Left ventricle myocardium inferior (tissue), 1 donor: ENCODE data around the gene ELP5. TPM values are rescaled to one million over a fixed set of nuclear protein-coding genes. Genes with fewer than 3 reads are reported as not detected.

ENCODE experiments used
- DNase-seq: peaks from one replicate; pipeline ENCODE4 v3.0.0-alpha.2; 2020
- H3K27ac ChIP-seq: fragments of 200-600 bp; replicated peaks from 2 replicates; pipeline ENCODE4 v1.8.0; 2021
- H3K27me3 ChIP-seq: fragments of 200-600 bp; 2 replicates; pipeline ENCODE4 v1.8.0; 2021; ENCODE audit warnings: low read depth
- H3K36me3 ChIP-seq: fragments of 200-600 bp; 2 replicates; pipeline ENCODE4 v1.8.0; 2021
- H3K4me1 ChIP-seq: fragments of 200-600 bp; 2 replicates; pipeline ENCODE4 v1.8.0; 2021
- H3K4me3 ChIP-seq: fragments of 200-600 bp; 2 replicates; pipeline ENCODE4 v1.8.0; 2021; ENCODE audit warnings: mild to moderate bottlenecking, moderate library complexity
- H3K9me3 ChIP-seq: fragments of 200-600 bp; replicated peaks from 2 replicates; pipeline ENCODE4 v1.8.0; 2021
- CTCF ChIP-seq: fragments of 200-600 bp; IDR thresholded peaks from 2 replicates; pipeline ENCODE4 v1.8.0; 2021; ENCODE audit warnings: antibody characterized with exemption, mild to moderate bottlenecking, borderline replicate concordance
- intact Hi-C: fragments of 100-400 bp; cut with micrococcal nuclease; formaldehyde crosslinking; loops from one replicate; pipeline ENCODE4 v1.11.0; 2022
- total RNA-seq: library from RNA; stranded (reverse); fragmentation: NEBNext Ultra II Directional; extraction: Animal tissue kit (Norgen Biotek cat#: 25700); gene quantifications from one replicate; pipeline ENCODE4 v1.2.1, GENCODE V29; 2021
- donor health status: DM: no; HTN: yes; CAD: no; lungs with severe emphysema.

ELP5 gene
- total RNA-seq, 1 donor from 2014 or later = 62.5 TPM

DNA sequence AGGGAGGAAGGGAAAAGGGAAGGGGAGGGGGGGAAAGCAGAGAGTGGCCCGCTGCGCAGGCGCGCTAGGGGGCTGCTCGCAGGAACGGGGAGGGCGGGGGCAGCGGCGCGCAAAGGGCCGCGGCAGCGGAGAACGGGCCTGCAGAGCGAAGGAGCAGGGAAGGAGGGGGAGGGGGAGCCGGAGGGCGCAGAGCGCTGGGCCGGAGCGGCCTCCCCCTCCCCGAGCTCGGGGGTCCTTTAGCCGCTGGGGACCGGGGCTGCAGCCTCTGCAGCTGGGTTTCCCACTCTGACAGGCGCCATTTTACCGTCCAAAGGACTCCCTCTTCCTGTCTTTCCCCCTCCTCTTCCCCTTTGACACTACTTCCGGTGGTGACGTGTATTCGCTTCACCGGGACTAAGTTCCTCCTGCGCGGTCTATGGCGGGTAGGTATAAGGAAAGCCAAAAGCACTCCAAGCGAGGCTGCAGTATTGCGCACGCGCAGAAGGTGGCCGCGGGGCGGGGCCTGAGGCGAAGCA is 297 bp upstream of the ELP5 start, which contains the start of gene CTDNEP1:
TSS of gene CTDNEP1 (minus strand) at position 74 of the 515 bp plus-strand sequence. CDS start 438 bp downstream, outside the sequence.
- Histone ChIP-seq H3K9me3 (no peaks in the 10 kb centered on the region), H3K36me3 (peaks cover 35% of the 10 kb centered on the region), H3K4me3 (peak within 1 kb of the TSS; percentile 99), H3K4me1 (peaks cover 52% of the 10 kb centered on the region), H3K27ac (peak within 1 kb of the TSS; percentile 99), H3K27me3 (no peaks in the 10 kb centered on the region)
- no peak for TF ChIP-seq CTCF
- peak; percentile 95 for DNase-seq
- intact Hi-C loops = no loop called here

DNA sequence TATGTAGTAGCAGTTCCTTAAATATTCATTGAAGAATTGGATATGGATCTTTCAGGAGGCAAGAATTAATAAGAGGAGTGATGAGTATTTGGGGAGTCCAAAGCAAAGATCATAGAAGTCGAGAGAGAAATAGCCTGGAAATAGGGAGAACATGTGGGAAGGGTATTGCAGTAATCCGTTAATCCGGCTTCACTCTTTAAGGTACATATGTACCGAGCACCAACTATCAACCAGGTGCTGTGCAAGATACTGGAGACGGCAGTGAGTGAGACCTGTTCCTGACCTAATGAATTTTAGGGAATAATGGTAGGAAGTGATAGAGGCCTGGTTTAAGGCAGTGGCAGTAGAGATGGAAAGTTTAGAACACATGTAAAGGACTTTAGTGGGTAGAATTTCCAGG is 1.1 kb downstream of the ELP5 start:
- intact Hi-C loops = no loop called here
- H3K4me1 ChIP-seq = peaks cover 49% of the 10 kb centered on the region
- no peaks in the 10 kb centered on the region for H3K9me3 ChIP-seq
- H3K36me3 ChIP-seq = peaks cover 44% of the 10 kb centered on the region
- peak overlapping the region; percentile 99 for H3K4me3 ChIP-seq
- no peak for DNase-seq
- no peaks in the 10 kb centered on the region for H3K27me3 ChIP-seq
- peak overlapping the region; percentile 99 for H3K27ac ChIP-seq
- no peak for TF ChIP-seq CTCF

DNA sequence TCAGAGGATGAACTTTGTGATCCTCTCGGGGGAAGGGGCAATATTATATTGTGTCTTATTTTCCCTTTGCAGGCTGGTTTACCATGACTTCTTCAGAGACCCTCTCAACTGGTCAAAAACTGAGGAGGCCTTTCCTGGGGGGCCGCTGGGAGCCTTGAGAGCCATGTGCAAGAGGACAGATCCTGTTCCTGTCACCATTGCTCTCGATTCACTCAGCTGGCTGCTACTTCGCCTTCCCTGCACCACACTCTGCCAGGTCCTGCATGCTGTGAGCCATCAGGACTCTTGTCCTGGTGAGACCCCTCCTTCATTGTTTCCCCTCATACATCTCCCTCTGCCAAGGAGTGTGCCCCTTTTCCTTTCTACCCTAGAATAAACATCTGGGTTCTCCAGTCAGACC is 2.5 kb downstream of the ELP5 start:
- no peak for DNase-seq
- peaks cover 58% of the 10 kb centered on the region for H3K36me3 ChIP-seq
- intact Hi-C loops = no loop called here
- no peaks in the 10 kb centered on the region for H3K9me3 ChIP-seq
- no peak overlapping the region for H3K27ac ChIP-seq
- no peak for TF ChIP-seq CTCF
- H3K4me1 ChIP-seq = peaks cover 35% of the 10 kb centered on the region
- H3K4me3 ChIP-seq = no peak overlapping the region
- no peaks in the 10 kb centered on the region for H3K27me3 ChIP-seq

GRCh38 chr17:7256766-7257456 is 4.9 kb downstream of the ELP5 start:
- intact Hi-C loops = no loop called here
- TF ChIP-seq CTCF = no peak
- H3K9me3 ChIP-seq = no peaks in the 10 kb centered on the region
- peaks cover 29% of the 10 kb centered on the region for H3K4me1 ChIP-seq
- H3K4me3 ChIP-seq = no peak overlapping the region
- DNase-seq = no peak
- peaks cover 58% of the 10 kb centered on the region for H3K36me3 ChIP-seq
- H3K27ac ChIP-seq = no peak overlapping the region
- H3K27me3 ChIP-seq = peaks cover 15% of the 10 kb centered on the region

DNA sequence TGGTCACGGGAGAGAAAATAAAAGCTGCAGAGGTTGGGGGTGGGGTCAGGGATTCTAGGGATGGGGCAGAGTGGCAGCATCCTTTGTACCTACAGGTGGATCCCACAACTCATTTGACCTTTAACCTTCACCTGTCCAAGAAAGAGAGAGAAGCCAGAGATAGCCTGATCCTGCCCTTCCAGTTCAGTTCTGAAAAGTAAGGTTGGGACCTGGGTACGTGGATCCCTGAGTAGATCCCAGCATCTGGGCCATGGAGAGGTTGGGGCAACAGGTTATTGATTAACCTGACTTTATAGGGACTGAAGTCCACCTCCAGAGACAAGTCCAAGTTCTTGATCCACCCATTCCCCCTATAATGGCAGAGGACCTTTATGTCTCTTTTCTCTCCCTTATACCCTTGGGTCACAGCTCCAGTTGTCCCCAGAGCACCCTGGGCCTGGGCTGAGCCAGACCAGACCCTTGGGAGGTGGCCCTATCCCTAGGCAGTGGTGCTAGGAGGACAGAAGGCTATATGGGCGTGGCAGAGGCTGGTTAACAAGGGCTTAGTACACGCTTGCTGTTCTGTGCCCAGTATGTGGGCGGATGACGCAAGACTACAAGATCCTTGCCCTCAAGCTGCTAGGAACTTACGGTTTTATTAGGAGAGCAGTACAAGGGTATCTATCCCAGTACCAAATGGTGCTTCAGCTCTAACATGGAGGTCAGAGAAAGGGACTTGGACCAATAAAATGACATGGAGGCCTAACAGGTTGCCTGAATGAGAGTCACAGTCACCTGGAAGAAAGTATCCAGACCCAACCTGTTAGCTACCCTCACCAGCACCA is 6.9 kb downstream of the ELP5 start:
- Histone ChIP-seq H3K4me1 (peaks cover 33% of the 10 kb centered on the region), H3K27me3 (peaks cover 35% of the 10 kb centered on the region), H3K36me3 (peaks cover 55% of the 10 kb centered on the region), H3K9me3 (no peaks in the 10 kb centered on the region), H3K4me3 (no peak overlapping the region), H3K27ac (no peak overlapping the region)
- intact Hi-C loops = no loop called here
- no peak for TF ChIP-seq CTCF
- no peak for DNase-seq
